WTC11 (cell line): ENCODE data around the gene DHCR7. TPM values are rescaled to one million over a fixed set of nuclear protein-coding genes. Genes with fewer than 3 reads are reported as not detected.

Experiments
- ATAC-seq: fragments of 200-7000 bp; cut with Tn5 transposase; 2 replicates; pipeline ENCODE4 v1.10.0; 2021; ENCODE audit warnings: mild to moderate bottlenecking, moderate library complexity
- CTCF ChIA-PET: fragments of 300-600 bp; sonication (Branson Sonifier 250); formaldehyde crosslinking; loops from one replicate; lab custom pipeline; 2021; ENCODE audit warnings: antibody characterized with exemption; lab: Charles Lee
- POLR2A ChIA-PET: fragments of 350-600 bp; sonication (Branson Sonifier 250); formaldehyde crosslinking; loops from one replicate; lab custom pipeline; 2021; ENCODE audit warnings: antibody characterized with exemption; lab: Charles Lee
- DNase-seq: peaks from one replicate; pipeline ENCODE4 v3.0.0; 2021; ENCODE audit warnings: low spot score
- H3K27ac Mint-ChIP-seq: 2 replicates; pipeline ENCODE4 v1.8.0; 2021; ENCODE audit warnings: mixed read lengths
- H3K27me3 Mint-ChIP-seq: 2 replicates; pipeline ENCODE4 v1.8.0; 2021; ENCODE audit warnings: low read depth, mild to moderate bottlenecking, moderate library complexity, mixed read lengths
- H3K36me3 Mint-ChIP-seq: 2 replicates; pipeline ENCODE4 v1.8.0; 2021; ENCODE audit warnings: mixed read lengths
- H3K4me1 Mint-ChIP-seq: 2 replicates; pipeline ENCODE4 v1.8.0; 2022; ENCODE audit warnings: mixed read lengths
- H3K4me3 Mint-ChIP-seq: 2 replicates; pipeline ENCODE4 v1.8.0; 2021; ENCODE audit warnings: mild to moderate bottlenecking, moderate library complexity, mixed read lengths
- H3K9me3 Mint-ChIP-seq: 2 replicates; pipeline ENCODE4 v1.8.0; 2021; ENCODE audit warnings: mixed read lengths
- ATF1 ChIP-seq: sonication (generic); formaldehyde crosslinking; IDR thresholded peaks from 2 replicates; pipeline ENCODE4 v1.8.1; 2023; ENCODE audit warnings: mild to moderate bottlenecking, moderate library complexity, missing genetic modification reagents
- CREB1 ChIP-seq: sonication (generic); formaldehyde crosslinking; IDR thresholded peaks from 2 replicates; pipeline ENCODE4 v1.8.0; 2023; ENCODE audit warnings: mild to moderate bottlenecking, missing genetic modification reagents
- CREM ChIP-seq: sonication (generic); formaldehyde crosslinking; IDR thresholded peaks from 2 replicates; pipeline ENCODE4 v1.8.1; 2022; ENCODE audit warnings: mild to moderate bottlenecking, missing genetic modification reagents, moderate library complexity
- ESRRA ChIP-seq: sonication (generic); formaldehyde crosslinking; IDR thresholded peaks from 2 replicates; pipeline ENCODE4 v1.8.1; 2022; ENCODE audit warnings: mild to moderate bottlenecking, missing genetic modification reagents, borderline replicate concordance
- KAT7 ChIP-seq: sonication (generic); formaldehyde crosslinking; IDR thresholded peaks from 2 replicates; pipeline ENCODE4 v1.8.1; 2023; ENCODE audit warnings: missing genetic modification reagents, mild to moderate bottlenecking, borderline replicate concordance
- MYBL2 ChIP-seq: sonication (generic); formaldehyde crosslinking; IDR thresholded peaks from 2 replicates; pipeline ENCODE4 v1.8.1; 2023; ENCODE audit warnings: mild to moderate bottlenecking, moderate library complexity, missing genetic modification reagents
- NFATC4 ChIP-seq: fragments of 250-450 bp; sonication (Bioruptor Pico); IDR thresholded peaks from 2 replicates; pipeline ENCODE4 v1.9.0; 2021; ENCODE audit warnings: mild to moderate bottlenecking
- NR1H2 ChIP-seq: sonication (generic); formaldehyde crosslinking; IDR thresholded peaks from 2 replicates; pipeline ENCODE4 v1.9.0; 2021; ENCODE audit warnings: mild to moderate bottlenecking, moderate library complexity, missing genetic modification reagents
- OVOL2 ChIP-seq: fragments of 250-450 bp; sonication (Bioruptor Pico); IDR thresholded peaks from 2 replicates; pipeline ENCODE4 v1.9.0; 2021; ENCODE audit warnings: mild to moderate bottlenecking, borderline replicate concordance
- RELA ChIP-seq: sonication (generic); formaldehyde crosslinking; IDR thresholded peaks from 2 replicates; pipeline ENCODE4 v1.8.1; 2022; ENCODE audit warnings: missing genetic modification reagents, mild to moderate bottlenecking, borderline replicate concordance
- RORB ChIP-seq: fragments of 250-450 bp; sonication (Bioruptor Pico); IDR thresholded peaks from 2 replicates; pipeline ENCODE4 v1.9.0; 2021; ENCODE audit warnings: mild to moderate bottlenecking
- ZNF121 ChIP-seq: sonication (generic); formaldehyde crosslinking; IDR thresholded peaks from 2 replicates; pipeline ENCODE4 v1.8.0; 2023; ENCODE audit warnings: missing genetic modification reagents
- ZNF396 ChIP-seq: fragments of 250-450 bp; sonication (Bioruptor Pico); IDR thresholded peaks from 2 replicates; pipeline ENCODE4 v1.8.0; 2021; ENCODE audit warnings: mild to moderate bottlenecking, moderate library complexity, borderline replicate concordance
- total RNA-seq: library from RNA; stranded (reverse); gene quantifications from 3 replicates; pipeline ENCODE4 v1.2.3, GENCODE V29; 2021
- TF ChIP-seq, protein P1 (sequence below): fragments of 250-450 bp; sonication (Bioruptor Pico); IDR thresholded peaks from 2 replicates; pipeline ENCODE4 v1.8.0; 2021; ENCODE audit warnings: mild to moderate bottlenecking
- TF ChIP-seq, protein P2 (sequence below): sonication (generic); formaldehyde crosslinking; IDR thresholded peaks from 2 replicates; pipeline ENCODE4 v1.8.0; 2022; ENCODE audit warnings: missing genetic modification reagents
- TF ChIP-seq, protein P3 (sequence below): sonication (generic); formaldehyde crosslinking; IDR thresholded peaks from 2 replicates; pipeline ENCODE4 v1.8.0; 2022; ENCODE audit warnings: mild to moderate bottlenecking, missing genetic modification reagents
- TF ChIP-seq, protein P4 (sequence below): sonication (generic); formaldehyde crosslinking; IDR thresholded peaks from 2 replicates; pipeline ENCODE4 v1.8.1; 2022; ENCODE audit warnings: low read depth, mild to moderate bottlenecking, moderate library complexity, missing genetic modification reagents, borderline replicate concordance
- TF ChIP-seq, protein P5 (sequence below): sonication (generic); formaldehyde crosslinking; IDR thresholded peaks from 2 replicates; pipeline ENCODE4 v1.8.1; 2023; ENCODE audit warnings: mild to moderate bottlenecking, missing genetic modification reagents, moderate library complexity
- TF ChIP-seq, protein P6 (sequence below): fragments of 250-450 bp; sonication (Bioruptor Pico); IDR thresholded peaks from 2 replicates; pipeline ENCODE4 v1.9.0; 2021; ENCODE audit warnings: moderate library complexity, mild to moderate bottlenecking, inconsistent platforms, borderline replicate concordance
- TF ChIP-seq, protein P7 (sequence below): sonication (generic); formaldehyde crosslinking; IDR thresholded peaks from 2 replicates; pipeline ENCODE4 v1.8.1; 2023; ENCODE audit warnings: mild to moderate bottlenecking, missing genetic modification reagents

DHCR7 gene
- total RNA-seq, 1 experiment from 2014 or later, result 104 TPM

DNA sequence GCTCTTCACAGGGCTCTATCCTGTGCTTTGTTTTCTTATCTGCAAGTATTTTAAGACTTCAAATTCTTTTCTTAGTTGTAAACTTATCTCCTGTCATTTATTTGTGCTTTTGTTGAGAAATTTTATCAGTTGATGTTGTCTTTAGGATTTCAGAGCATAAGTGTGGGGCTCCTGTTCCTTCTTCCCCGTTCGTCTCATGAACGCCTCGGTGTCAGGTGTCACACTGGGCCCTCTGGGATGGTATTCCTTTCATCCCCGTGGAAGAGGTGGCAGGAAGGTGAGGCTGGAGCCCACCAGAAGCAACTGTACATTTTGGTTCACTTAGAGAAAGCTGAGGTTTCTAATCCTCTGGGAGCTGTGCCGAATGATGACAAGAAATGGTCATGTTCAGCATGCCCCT lies 22.8 kb upstream of the DHCR7 start:
- DNase-seq (no peak), ATAC-seq (no peak)
- Mint-ChIP-seq H3K4me3 (no peak overlapping the region), H3K36me3 (peaks cover 54% of the 10 kb centered on the region), H3K27ac (no peak overlapping the region), H3K9me3 (peaks cover 28% of the 10 kb centered on the region), H3K27me3 (no peaks in the 10 kb centered on the region), H3K4me1 (peaks cover 5% of the 10 kb centered on the region)
- CTCF ChIA-PET, result no interaction called here
- no peak for TF ChIP-seq ATF1 (CRISPR knock-in tag)
- no peak for TF ChIP-seq RELA (CRISPR knock-in tag)
- TF ChIP-seq, protein P1, sequence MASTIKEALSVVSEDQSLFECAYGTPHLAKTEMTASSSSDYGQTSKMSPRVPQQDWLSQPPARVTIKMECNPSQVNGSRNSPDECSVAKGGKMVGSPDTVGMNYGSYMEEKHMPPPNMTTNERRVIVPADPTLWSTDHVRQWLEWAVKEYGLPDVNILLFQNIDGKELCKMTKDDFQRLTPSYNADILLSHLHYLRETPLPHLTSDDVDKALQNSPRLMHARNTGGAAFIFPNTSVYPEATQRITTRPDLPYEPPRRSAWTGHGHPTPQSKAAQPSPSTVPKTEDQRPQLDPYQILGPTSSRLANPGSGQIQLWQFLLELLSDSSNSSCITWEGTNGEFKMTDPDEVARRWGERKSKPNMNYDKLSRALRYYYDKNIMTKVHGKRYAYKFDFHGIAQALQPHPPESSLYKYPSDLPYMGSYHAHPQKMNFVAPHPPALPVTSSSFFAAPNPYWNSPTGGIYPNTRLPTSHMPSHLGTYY (CRISPR knock-in tag), result no peak
- TF ChIP-seq RORB (CRISPR knock-in tag), result no peak
- no peak for TF ChIP-seq ZNF121 (CRISPR knock-in tag)
- TF ChIP-seq, protein P2, sequence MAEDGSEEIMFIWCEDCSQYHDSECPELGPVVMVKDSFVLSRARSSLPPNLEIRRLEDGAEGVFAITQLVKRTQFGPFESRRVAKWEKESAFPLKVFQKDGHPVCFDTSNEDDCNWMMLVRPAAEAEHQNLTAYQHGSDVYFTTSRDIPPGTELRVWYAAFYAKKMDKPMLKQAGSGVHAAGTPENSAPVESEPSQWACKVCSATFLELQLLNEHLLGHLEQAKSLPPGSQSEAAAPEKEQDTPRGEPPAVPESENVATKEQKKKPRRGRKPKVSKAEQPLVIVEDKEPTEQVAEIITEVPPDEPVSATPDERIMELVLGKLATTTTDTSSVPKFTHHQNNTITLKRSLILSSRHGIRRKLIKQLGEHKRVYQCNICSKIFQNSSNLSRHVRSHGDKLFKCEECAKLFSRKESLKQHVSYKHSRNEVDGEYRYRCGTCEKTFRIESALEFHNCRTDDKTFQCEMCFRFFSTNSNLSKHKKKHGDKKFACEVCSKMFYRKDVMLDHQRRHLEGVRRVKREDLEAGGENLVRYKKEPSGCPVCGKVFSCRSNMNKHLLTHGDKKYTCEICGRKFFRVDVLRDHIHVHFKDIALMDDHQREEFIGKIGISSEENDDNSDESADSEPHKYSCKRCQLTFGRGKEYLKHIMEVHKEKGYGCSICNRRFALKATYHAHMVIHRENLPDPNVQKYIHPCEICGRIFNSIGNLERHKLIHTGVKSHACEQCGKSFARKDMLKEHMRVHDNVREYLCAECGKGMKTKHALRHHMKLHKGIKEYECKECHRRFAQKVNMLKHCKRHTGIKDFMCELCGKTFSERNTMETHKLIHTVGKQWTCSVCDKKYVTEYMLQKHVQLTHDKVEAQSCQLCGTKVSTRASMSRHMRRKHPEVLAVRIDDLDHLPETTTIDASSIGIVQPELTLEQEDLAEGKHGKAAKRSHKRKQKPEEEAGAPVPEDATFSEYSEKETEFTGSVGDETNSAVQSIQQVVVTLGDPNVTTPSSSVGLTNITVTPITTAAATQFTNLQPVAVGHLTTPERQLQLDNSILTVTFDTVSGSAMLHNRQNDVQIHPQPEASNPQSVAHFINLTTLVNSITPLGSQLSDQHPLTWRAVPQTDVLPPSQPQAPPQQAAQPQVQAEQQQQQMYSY (CRISPR knock-in tag), result no peak
- TF ChIP-seq CREM (CRISPR knock-in tag), result no peak
- TF ChIP-seq ZNF396 (CRISPR knock-in tag), result no peak
- TF ChIP-seq, protein P3, sequence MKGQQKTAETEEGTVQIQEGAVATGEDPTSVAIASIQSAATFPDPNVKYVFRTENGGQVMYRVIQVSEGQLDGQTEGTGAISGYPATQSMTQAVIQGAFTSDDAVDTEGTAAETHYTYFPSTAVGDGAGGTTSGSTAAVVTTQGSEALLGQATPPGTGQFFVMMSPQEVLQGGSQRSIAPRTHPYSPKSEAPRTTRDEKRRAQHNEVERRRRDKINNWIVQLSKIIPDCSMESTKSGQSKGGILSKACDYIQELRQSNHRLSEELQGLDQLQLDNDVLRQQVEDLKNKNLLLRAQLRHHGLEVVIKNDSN (CRISPR knock-in tag), result no peak
- TF ChIP-seq ESRRA (CRISPR knock-in tag), result no peak
- no peak for TF ChIP-seq KAT7 (CRISPR knock-in tag)
- no peak for TF ChIP-seq NR1H2 (CRISPR knock-in tag)
- TF ChIP-seq, protein P4, sequence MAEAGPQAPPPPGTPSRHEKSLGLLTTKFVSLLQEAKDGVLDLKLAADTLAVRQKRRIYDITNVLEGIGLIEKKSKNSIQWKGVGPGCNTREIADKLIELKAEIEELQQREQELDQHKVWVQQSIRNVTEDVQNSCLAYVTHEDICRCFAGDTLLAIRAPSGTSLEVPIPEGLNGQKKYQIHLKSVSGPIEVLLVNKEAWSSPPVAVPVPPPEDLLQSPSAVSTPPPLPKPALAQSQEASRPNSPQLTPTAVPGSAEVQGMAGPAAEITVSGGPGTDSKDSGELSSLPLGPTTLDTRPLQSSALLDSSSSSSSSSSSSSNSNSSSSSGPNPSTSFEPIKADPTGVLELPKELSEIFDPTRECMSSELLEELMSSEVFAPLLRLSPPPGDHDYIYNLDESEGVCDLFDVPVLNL (CRISPR knock-in tag), result no peak
- TF ChIP-seq CREB1 (CRISPR knock-in tag), result no peak
- no peak for TF ChIP-seq NFATC4 (CRISPR knock-in tag)
- POLR2A ChIA-PET, result no interaction called here

DNA sequence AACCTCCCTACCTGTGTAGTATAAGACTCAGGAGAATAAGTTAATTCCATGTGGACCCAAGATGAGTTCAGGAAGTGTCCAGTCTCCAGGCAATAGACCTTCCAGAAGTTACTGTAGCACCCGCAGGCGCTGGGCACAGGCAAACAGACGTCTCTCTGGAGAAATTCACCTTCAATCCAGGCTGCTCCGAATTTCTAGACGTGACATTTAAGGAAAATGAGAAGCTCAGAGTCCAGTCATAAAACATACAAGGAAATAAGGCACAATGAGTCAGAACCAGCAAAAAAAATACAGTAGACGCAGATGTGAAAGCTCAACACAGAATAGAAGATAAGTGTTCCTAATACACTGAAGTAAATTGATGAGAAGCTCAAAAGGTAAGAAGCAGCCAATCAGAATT lies 19.0 kb upstream of the DHCR7 start:
- DNase-seq (no peak), ATAC-seq (no peak)
- Mint-ChIP-seq H3K27me3 (no peaks in the 10 kb centered on the region), H3K27ac (no peak overlapping the region), H3K36me3 (peaks cover 51% of the 10 kb centered on the region), H3K9me3 (peaks cover 28% of the 10 kb centered on the region), H3K4me1 (peaks cover 5% of the 10 kb centered on the region), H3K4me3 (no peak overlapping the region)
- TF ChIP-seq, protein P5, sequence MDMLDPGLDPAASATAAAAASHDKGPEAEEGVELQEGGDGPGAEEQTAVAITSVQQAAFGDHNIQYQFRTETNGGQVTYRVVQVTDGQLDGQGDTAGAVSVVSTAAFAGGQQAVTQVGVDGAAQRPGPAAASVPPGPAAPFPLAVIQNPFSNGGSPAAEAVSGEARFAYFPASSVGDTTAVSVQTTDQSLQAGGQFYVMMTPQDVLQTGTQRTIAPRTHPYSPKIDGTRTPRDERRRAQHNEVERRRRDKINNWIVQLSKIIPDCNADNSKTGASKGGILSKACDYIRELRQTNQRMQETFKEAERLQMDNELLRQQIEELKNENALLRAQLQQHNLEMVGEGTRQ (CRISPR knock-in tag), result no peak
- TF ChIP-seq MYBL2 (CRISPR knock-in tag), result no peak
- no peak for TF ChIP-seq OVOL2 (CRISPR knock-in tag)
- TF ChIP-seq, protein P6, sequence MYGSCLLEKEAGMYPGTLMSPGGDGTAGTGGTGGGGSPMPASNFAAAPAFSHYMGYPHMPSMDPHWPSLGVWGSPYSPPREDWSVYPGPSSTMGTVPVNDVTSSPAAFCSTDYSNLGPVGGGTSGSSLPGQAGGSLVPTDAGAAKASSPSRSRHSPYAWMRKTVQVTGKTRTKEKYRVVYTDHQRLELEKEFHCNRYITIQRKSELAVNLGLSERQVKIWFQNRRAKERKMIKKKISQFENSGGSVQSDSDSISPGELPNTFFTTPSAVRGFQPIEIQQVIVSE (CRISPR knock-in tag), result no peak
- TF ChIP-seq, protein P4 (CRISPR knock-in tag), result no peak
- TF ChIP-seq, protein P7, sequence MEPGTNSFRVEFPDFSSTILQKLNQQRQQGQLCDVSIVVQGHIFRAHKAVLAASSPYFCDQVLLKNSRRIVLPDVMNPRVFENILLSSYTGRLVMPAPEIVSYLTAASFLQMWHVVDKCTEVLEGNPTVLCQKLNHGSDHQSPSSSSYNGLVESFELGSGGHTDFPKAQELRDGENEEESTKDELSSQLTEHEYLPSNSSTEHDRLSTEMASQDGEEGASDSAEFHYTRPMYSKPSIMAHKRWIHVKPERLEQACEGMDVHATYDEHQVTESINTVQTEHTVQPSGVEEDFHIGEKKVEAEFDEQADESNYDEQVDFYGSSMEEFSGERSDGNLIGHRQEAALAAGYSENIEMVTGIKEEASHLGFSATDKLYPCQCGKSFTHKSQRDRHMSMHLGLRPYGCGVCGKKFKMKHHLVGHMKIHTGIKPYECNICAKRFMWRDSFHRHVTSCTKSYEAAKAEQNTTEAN (CRISPR knock-in tag), result no peak
- CTCF ChIA-PET, result no interaction called here
- POLR2A ChIA-PET, result no interaction called here
